CD4-positive, alpha-beta T cell treated with Interleukin-15 for 1 hour (primary cell): ENCODE results near the gene CTDP1.
"Not testable (repeated sequence)": the region's sequence is repeated elsewhere in the genome, so short reads cannot be mapped to it uniquely, and the experiment has no call there.

Experiments
- DNase-seq: peaks from one replicate; pipeline ENCODE4 v3.0.0-alpha.2; 2020

Gene CTDP1

GRCh38 chr18:79706006-79706405 is 26.4 kb downstream of the CTDP1 start:
- DNase-seq, result no peak

- no peak for DNase-seq
These were observed 27.1 kb downstream of the CTDP1 start for GRCh38 chr18:79706658-79707057.

- no peak for DNase-seq
These were observed 27.6 kb downstream of the CTDP1 start for GRCh38 chr18:79707239-79707638.

- no peak for DNase-seq
These were observed 28.1 kb downstream of the CTDP1 start for GRCh38 chr18:79707671-79708070.

GRCh38 chr18:79708412-79708811 is 28.8 kb downstream of the CTDP1 start:
- no peak for DNase-seq

- DNase-seq, result no peak
These were observed 32.7 kb downstream of the CTDP1 start for GRCh38 chr18:79712206-79712857.

GRCh38 chr18:79713341-79713740 is 33.7 kb downstream of the CTDP1 start:
- DNase-seq, result no peak

- no peak for DNase-seq
These were observed 35.1 kb downstream of the CTDP1 start for GRCh38 chr18:79714531-79715240.

GRCh38 chr18:79715280-79715679 is 35.7 kb downstream of the CTDP1 start:
- no peak for DNase-seq

GRCh38 chr18:79717059-79717458 is 37.5 kb downstream of the CTDP1 start:
- DNase-seq, result no peak

GRCh38 chr18:79717555-79718074 is 38.0 kb downstream of the CTDP1 start:
- DNase-seq, result no peak

GRCh38 chr18:79718126-79718525 is 38.5 kb downstream of the CTDP1 start:
- no peak for DNase-seq

GRCh38 chr18:79718878-79719477 is 39.4 kb downstream of the CTDP1 start:
- no peak for DNase-seq

GRCh38 chr18:79719478-79720358 is 40.1 kb downstream of the CTDP1 start:
- DNase-seq, result not testable (repeated sequence)

- no peak for DNase-seq
These were observed 40.7 kb downstream of the CTDP1 start for GRCh38 chr18:79720359-79720733.

- DNase-seq, result no peak
These were observed 43.4 kb downstream of the CTDP1 start for GRCh38 chr18:79723036-79723435.

- DNase-seq, result no peak
These were observed 44.0 kb downstream of the CTDP1 start for GRCh38 chr18:79723628-79724027.

- no peak for DNase-seq
These were observed 44.9 kb downstream of the CTDP1 start for GRCh38 chr18:79724299-79725080.

GRCh38 chr18:79725486-79725885 is 45.9 kb downstream of the CTDP1 start:
- DNase-seq, result no peak

GRCh38 chr18:79726721-79727120 is 47.1 kb downstream of the CTDP1 start:
- no peak for DNase-seq

- DNase-seq, result no peak
These were observed 47.6 kb downstream of the CTDP1 start for GRCh38 chr18:79727211-79727610.

- no peak for DNase-seq
These were observed 49.5 kb downstream of the CTDP1 start for GRCh38 chr18:79728931-79729586.
